ENCODE results near the gene OGA. TPM values are rescaled to one million over a fixed set of nuclear protein-coding genes. Genes with fewer than 3 reads are reported as not detected.

The OGA gene
- total RNA-seq, 1 experiment from 2014 or later = 31.3 TPM

DNA sequence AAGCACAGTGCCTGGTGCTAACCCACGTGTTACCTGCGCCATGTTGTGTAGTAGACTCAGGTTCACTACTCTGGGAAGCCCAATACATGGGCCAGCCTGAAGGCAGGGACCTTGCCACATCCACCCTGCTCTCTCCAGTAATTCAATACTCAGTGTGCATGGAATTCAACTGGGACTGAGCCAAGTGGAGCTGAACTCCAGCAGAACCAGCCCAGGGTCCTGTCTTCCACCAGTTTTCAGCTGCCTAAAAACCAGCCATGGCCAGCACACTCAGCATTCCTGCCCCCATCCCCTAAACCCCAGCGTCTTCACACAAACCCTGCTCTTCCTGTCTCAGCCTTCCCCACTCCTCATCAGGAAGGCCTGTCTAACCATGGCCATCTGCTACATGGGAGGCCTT is 57.7 kb downstream of the OGA start:
- H3K27me3 ChIP-seq = no peaks in the 10 kb centered on the region
- DNase-seq = no peak

DNA sequence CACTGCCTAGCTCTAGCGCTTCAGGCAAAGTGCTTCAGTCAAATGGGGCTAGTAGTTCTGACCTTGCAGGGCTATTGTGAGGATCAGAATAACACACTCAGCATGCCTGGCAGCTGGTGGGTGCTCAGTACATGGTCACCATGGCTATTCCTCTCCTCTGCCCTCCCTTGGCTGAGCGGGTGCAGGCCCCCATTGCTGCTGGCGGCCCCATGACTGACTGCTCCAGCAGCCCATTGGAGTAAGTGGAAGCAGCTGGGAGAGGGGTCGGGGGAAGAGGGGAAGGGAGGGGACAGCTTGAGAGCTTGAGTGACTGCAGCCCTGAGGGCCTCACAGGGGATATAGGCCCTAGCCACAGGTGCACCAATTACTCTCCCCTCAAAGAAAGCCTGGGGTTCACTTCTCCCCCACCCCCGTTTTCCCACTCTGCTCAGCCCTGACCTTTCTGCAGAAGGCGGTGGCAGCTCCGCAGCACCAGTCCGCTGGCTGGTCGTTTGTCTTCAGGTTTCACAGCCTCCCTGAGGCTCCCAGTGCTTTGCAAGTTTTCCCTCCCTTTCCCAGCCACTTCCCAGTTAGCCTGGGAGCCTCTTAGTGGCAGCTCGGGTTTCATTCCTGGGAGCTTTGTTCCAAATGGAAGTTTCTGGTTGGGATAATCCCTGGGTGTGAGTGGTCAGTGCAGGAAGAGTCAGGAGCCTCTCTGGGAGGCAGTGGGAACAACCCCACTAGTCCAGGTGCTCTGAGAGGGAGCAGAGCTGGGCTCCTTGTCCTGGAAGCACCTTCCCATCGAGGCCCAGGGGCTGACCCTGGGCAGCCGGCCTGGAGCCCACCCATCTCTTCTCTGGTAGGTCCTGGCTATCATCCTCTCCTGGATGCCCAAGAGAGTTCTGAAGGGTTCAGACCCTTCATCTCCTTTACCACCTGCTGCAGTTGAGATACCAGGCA is 58.7 kb downstream of the OGA start:
- DNase-seq = no peak
- Histone ChIP-seq H3K9me3 (no peaks in the 10 kb centered on the region), H3K4me3 (no peak overlapping the region), H3K36me3 (no peaks in the 10 kb centered on the region), H3K27me3 (no peaks in the 10 kb centered on the region)

More for the DNA sequence above, 57.7 kb downstream of the OGA start:
- no peaks in the 10 kb centered on the region for H3K36me3 ChIP-seq
- H3K9me3 ChIP-seq = no peaks in the 10 kb centered on the region
- no peak overlapping the region for H3K4me3 ChIP-seq

- Histone ChIP-seq H3K27me3 (no peaks in the 10 kb centered on the region), H3K36me3 (no peaks in the 10 kb centered on the region), H3K9me3 (no peaks in the 10 kb centered on the region), H3K4me3 (no peak overlapping the region)
- no peak for DNase-seq
Observed at GRCh38 chr10:101758858-101759257, 59.4 kb downstream of the OGA start.

DNA sequence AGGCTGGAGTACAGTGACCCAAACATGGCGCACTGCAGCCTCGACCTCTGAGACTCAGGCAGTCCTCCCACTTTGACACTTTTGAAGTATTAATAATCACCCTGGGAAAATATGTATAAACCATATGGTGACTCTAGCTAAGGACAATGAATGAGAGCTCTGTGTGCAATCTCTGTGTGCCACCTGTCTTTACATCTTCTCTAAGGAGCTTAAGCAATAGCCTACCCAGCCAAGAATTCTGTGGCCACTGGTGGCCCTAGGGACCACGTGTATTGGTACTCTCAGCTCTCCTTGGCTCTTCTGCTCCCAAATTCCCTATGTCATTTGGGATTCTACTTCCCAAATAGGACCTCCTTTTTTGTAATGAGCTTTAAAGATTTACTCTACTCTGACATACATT is 66.0 kb downstream of the OGA start:
- Histone ChIP-seq H3K36me3 (no peaks in the 10 kb centered on the region), H3K27me3 (no peaks in the 10 kb centered on the region), H3K9me3 (no peaks in the 10 kb centered on the region), H3K4me3 (no peak overlapping the region)
- DNase-seq = no peak

GRCh38 chr10:101749047-101750016 is 68.9 kb downstream of the OGA start:
- no peaks in the 10 kb centered on the region for H3K27me3 ChIP-seq

GRCh38 chr10:101748496-101748895 is 69.7 kb downstream of the OGA start:
- Histone ChIP-seq H3K27me3 (no peaks in the 10 kb centered on the region), H3K4me3 (no peak overlapping the region), H3K9me3 (no peaks in the 10 kb centered on the region), H3K36me3 (no peaks in the 10 kb centered on the region)
- DNase-seq = no peak

More at GRCh38 chr10:101749047-101750016, 68.9 kb downstream of the OGA start:
- no peak for DNase-seq
- Histone ChIP-seq H3K9me3 (no peaks in the 10 kb centered on the region), H3K4me3 (no peak overlapping the region), H3K36me3 (no peaks in the 10 kb centered on the region)

- no peaks in the 10 kb centered on the region for H3K27me3 ChIP-seq
- no peaks in the 10 kb centered on the region for H3K9me3 ChIP-seq
- DNase-seq = no peak
- no peak overlapping the region for H3K4me3 ChIP-seq
- no peaks in the 10 kb centered on the region for H3K36me3 ChIP-seq
Observed at GRCh38 chr10:101745074-101745696, 73.1 kb downstream of the OGA start.

DNA sequence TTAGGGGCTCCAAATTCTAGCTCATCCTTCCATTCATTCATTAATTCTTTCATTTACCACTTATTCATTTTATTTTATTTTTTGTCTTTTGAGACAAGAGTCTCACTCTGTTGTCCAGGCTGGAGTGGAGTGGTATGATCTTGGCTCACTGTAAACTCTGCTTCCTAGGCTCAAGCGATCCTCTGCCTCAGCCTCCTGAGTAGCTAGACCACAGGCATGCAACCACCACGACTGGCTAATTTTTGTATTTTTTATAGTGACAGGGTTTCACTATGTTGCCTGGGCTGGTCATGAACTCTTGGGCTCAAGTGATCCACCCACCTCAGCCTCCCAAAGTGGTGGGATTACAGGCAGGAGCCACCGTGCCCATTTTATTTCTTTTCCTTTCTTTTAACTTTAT is 74.0 kb downstream of the OGA start:
- Histone ChIP-seq H3K36me3 (no peaks in the 10 kb centered on the region), H3K27me3 (no peaks in the 10 kb centered on the region), H3K4me3 (no peak overlapping the region), H3K9me3 (no peaks in the 10 kb centered on the region)
- no peak for DNase-seq

DNA sequence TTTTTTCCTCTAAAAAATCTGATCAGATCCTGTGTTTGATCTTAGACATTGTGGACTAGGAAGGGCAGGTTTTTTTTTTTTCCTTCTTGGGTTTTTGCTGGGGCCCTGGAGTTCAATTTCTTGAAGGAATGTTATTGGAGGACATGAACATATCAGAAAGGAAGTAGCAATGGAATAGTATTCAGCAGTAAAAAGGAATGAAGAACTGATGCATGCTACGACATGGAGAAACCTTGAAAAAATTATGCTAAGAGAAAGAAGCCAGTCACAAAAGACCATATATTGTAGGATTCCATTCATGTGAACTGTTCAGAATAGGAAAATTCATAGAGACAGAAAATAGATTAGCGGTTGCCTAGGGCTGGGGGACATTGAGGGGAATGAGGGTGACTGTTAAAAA is 76.3 kb downstream of the OGA start:
- no peak for DNase-seq

GRCh38 chr10:101736666-101737065 is 81.6 kb downstream of the OGA start:
- Histone ChIP-seq H3K9me3 (no peaks in the 10 kb centered on the region), H3K36me3 (no peaks in the 10 kb centered on the region), H3K4me3 (no peak overlapping the region), H3K27me3 (no peaks in the 10 kb centered on the region; the same call in 1 of the 2 replicates)
- no peak for DNase-seq

More for the DNA sequence above, 76.3 kb downstream of the OGA start:
- Histone ChIP-seq H3K36me3 (no peaks in the 10 kb centered on the region), H3K4me3 (no peak overlapping the region), H3K9me3 (no peaks in the 10 kb centered on the region), H3K27me3 (no peaks in the 10 kb centered on the region)

Other genes starting within 250 kb of the OGA start
- gene POLL, start 230.2 kb downstream of the OGA start, total RNA-seq (2014; rRNA removed; shearing (Covaris generic); ENCODE audit: low replicate concordance) = 20.1 and 20.3 TPM in 2 replicates
- 46.3 and 64.2 TPM in 2 replicates for gene DPCD, start 230.1 kb downstream of the OGA start, total RNA-seq (2014; rRNA removed; shearing (Covaris generic); ENCODE audit: low replicate concordance)
- 13.8 and 25.4 TPM in 2 replicates for gene FBXW4, start 123.3 kb downstream of the OGA start, total RNA-seq (2014; rRNA removed; shearing (Covaris generic); ENCODE audit: low replicate concordance)
- not detected in 2 replicates for gene FGF8, start 42.3 kb downstream of the OGA start, total RNA-seq (2014; rRNA removed; shearing (Covaris generic); ENCODE audit: low replicate concordance)
- gene NPM3, start 35.0 kb downstream of the OGA start, total RNA-seq (2014; rRNA removed; shearing (Covaris generic); ENCODE audit: low replicate concordance) = 30.8 and 87.3 TPM in 2 replicates
- not detected in 2 replicates for gene KCNIP2, start 25.4 kb upstream of the OGA start, total RNA-seq (2014; rRNA removed; shearing (Covaris generic); ENCODE audit: low replicate concordance)
- gene ARMH3, start 237.7 kb upstream of the OGA start, total RNA-seq (2014; rRNA removed; shearing (Covaris generic); ENCODE audit: low replicate concordance) = 12.6 and 16.0 TPM in 2 replicates
- 46.0 and 56.3 TPM in 2 replicates for gene HPS6, start 246.9 kb upstream of the OGA start, total RNA-seq (2014; rRNA removed; shearing (Covaris generic); ENCODE audit: low replicate concordance)

Measured in MG63 (cell line).